Stimulated activated CD4-positive, alpha-beta T cell treated with anti-CD3 and anti-CD28 coated beads, Interleukin-4, amount 100 ng/mL, for 24 hours (primary cell): ENCODE data around the gene GTPBP3.

Experiments
- DNase-seq: peaks from one replicate; pipeline ENCODE4 v3.0.0-alpha.2; 2020

The GTPBP3 gene

GRCh38 chr19:17309965-17310461, 27.3 kb upstream of the GTPBP3 start:
- peak; percentile 23 for DNase-seq

- no peak for DNase-seq
These were observed 25.7 kb upstream of the GTPBP3 start for GRCh38 chr19:17311455-17312188.

GRCh38 chr19:17312189-17313113, 24.9 kb upstream of the GTPBP3 start:
- no peak for DNase-seq

- no peak for DNase-seq
These were observed 23.3 kb upstream of the GTPBP3 start for GRCh38 chr19:17314007-17314593.

- no peak for DNase-seq
These were observed 18.4 kb upstream of the GTPBP3 start for GRCh38 chr19:17318966-17319365.

GRCh38 chr19:17319473-17320238, 17.7 kb upstream of the GTPBP3 start:
- no peak for DNase-seq

GRCh38 chr19:17320435-17320834, 16.9 kb upstream of the GTPBP3 start:
- DNase-seq: no peak

- no peak for DNase-seq
These were observed 15.5 kb upstream of the GTPBP3 start for GRCh38 chr19:17321655-17322489.

GRCh38 chr19:17322854-17323253, 14.5 kb upstream of the GTPBP3 start:
- DNase-seq: no peak

- DNase-seq: no peak
These were observed 13.9 kb upstream of the GTPBP3 start for GRCh38 chr19:17323300-17323963.

GRCh38 chr19:17323964-17324332, 13.4 kb upstream of the GTPBP3 start:
- DNase-seq: no peak

GRCh38 chr19:17324357-17325114, 12.8 kb upstream of the GTPBP3 start:
- DNase-seq: no peak

GRCh38 chr19:17325133-17325532, 12.2 kb upstream of the GTPBP3 start:
- DNase-seq: no peak

- no peak for DNase-seq
These were observed 11.3 kb upstream of the GTPBP3 start for GRCh38 chr19:17325881-17326594.

GRCh38 chr19:17326595-17326966, 10.8 kb upstream of the GTPBP3 start:
- DNase-seq: no peak

- DNase-seq: no peak
These were observed 10.2 kb upstream of the GTPBP3 start for GRCh38 chr19:17327068-17327653.

GRCh38 chr19:17327654-17328516, 9.5 kb upstream of the GTPBP3 start:
- DNase-seq: peak; percentile 44
